HG02571 (cell line): ENCODE data around the gene S1PR3.

Experiments used
- ATAC-seq: cut with Tn5 transposase; IDR thresholded peaks from one replicate; pipeline ENCODE4 v1.9.1; 2021; ENCODE audit warnings: mild to moderate bottlenecking, moderate library complexity; ENCODE audit not compliant: unreplicated experiment

The S1PR3 gene

DNA sequence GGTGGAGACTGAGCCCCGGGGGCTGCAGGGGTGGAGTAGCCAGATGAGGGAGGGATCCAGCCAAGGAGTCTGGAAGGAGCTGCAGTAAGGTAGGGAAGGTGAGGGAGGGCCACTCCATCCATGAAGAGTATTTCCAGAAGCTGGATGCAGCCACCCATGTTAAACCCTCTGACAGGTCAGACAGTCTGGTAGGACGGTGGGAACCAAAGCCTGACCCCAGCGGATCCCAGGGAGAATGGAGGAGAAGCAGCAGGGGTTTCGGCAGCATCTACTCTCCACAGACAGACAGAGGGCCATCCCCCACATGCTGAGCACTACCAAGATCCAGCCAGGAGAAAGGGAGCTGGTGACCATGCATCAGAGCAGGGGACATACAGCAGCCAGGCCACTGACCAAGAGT lies 22.5 kb upstream of the S1PR3 start:
- ATAC-seq: no peak

DNA sequence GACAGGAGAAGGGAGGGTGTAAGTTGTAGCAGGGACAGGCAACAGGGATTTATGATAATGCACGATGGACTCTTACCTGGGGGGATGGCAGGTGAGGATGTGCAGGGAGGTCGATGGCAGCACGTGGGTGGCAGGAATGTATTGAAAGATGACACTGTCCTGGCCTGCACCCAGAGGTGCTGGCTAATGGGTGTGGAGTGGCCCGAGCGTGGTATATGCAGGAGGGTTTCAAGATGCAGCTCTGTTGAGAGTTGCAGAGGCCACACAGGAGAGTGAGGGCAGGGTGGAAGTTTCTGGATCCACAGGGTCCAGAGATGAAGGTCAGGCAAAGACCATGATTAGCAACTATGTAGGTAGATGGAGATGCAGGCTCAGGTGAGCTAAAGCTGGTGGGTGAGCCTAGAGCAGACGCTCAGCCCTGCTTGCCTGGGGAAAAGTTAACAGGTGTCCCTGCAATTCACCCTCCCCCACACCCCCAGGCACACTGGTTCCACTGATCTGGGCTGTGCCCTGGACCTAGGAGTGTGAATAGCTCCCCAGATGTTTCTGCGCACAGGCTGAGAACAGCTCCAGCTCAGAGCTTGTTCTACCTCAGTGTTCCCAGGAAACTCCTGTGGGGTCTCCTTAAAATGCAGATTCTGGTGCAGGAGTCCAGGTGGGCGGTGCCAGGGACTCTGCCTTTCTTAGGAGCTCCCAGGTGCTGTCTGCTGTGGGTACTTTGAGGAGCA lies 21.5 kb upstream of the S1PR3 start:
- no peak for ATAC-seq

DNA sequence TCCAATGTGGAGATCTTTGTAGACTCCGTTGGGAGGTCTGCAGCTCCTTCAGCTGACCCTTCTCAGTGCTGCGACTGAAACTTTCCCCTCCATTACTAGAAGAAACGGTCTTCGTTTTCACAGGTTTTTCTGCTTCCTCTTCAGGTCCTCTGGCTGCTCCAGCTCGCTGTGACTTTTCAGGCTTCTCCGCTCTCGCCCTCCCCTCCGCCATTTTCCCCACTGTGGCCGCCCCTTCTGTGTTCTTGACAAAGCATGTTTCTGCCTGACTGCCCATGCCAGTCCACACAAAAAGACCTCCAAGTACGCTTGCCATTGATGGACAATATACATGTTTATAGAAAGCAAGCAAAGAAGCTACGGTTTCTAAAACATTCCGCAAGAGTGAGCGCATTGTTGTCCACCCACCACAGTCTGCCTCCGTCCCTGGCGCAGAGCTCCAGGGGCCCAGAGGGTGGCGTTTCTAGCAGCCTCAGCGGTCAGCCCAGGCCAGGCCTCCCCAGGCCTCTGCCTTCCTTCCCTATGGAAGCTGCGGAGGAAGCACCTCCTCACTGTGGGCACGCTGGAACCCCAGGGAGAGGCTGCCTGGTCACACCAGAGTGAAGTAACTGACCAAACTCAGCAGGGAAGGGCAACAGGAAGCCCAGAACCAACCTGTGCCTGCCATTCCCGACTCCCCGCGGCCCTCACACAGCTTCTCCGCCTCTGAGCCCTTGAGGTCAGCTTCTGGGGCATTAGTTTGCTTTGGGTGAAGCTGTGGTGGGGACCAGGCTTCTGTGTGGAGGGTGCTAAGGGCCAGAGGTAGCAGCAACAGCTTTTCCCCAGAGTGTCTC lies 19.9 kb upstream of the S1PR3 start:
- no peak for ATAC-seq

DNA sequence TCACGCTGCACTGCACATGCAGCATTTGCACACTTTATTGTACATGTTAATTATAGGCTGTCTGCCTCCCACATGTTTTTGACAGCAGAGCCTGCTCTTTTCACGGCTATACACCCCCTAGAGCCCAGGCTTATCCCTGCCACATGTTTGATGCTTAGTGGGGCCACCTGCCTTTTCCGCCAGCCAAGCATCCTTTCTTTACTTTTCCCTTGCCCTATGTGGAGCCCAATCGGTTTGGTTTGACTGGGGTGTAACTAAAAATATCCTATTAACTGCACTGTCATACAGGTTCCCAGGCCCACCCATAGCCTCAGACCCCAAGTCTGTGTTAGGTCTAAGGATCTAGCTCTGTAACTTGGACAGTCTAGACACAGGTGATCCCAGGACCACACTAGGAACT lies 18.9 kb upstream of the S1PR3 start:
- ATAC-seq: no peak

DNA sequence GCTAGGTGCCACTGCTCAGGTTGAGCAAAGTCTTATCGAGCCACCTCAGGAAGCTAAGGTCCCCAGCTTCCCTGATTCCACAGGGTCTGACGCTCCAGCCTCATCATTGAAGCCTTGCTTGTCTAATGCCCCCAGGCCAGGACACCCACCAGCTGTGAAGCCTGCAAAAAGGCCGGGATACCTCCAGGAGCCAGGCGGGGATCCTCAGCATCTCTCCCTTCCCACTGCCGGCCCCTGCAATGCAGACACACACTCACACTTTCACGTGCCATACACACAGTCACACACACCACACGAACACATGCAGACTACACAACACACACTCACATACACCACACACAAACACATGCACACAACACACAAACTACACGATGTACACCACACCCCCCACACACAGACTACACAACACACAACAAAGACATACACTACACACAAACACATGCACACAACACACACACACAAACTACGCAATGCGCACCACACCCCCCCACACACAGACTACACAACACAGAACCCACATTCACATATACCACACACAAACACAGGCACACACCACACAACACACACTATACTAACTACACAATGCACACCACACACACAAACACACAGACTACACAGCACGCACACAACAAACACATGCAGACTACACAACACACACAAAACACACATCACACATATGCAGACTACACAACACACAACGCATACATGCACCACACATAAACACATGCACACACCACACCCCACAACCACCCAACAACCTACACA lies 17.8 kb upstream of the S1PR3 start:
- ATAC-seq: no peak

DNA sequence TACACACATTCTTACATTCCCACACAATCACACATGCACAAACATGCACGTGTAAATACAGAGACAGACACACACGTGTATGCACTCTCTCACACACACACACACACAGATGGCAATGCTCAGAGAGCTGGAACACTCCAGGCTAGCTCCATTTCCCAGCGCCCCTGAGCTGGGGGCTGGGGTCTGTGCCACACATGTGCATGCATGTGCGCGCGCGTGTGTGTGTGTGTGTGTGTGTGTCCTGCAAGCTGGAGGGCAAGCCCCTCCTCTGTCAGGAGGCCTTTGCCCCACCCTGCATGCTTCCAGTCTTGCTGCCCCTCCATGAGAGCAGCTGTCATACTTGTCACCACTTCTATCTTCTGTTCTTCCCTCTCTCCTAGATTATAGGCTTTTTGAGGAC lies 16.6 kb upstream of the S1PR3 start:
- no peak for ATAC-seq

DNA sequence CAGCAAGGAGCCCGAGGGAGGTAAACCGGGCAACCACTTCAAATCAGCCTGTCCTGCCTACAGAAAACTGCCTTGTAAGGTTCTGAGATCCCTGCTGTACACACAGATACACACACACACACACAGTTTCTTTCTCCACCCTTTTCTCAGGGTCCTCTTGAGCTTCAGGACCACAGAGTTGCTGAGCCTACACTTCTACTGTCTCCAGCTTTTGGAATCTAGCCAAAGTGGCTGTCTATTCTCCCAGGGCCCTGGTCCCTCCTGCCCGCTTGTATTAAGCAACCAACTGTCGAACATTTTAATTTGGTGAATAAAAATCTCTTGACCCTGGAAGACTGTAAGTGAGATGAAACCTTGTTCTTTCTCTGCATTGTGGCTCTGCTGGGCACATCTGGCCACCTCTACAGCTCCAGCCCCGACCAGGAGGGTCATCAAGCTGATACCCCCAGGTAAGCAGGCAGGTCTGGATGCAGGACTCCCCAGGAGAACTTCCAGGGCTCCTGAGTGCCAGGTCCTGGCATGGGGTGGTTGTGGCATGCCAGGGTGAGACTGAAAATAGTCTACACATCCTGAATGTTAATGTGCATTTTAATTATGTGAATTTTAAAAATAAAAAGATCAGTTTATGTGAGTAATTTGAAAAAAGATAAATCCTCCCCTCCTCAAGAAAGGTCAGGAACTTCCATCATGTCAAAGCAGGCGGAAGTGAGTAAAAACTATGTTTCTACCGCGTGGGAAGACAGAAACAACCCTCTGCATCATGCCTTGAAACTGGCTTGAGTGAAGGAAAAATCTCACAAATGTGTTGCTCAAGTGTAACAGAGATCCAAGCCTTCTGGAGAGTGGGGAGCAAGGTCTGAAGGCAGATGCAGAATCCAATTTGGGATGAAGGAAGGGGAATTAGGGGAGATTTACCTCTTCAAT lies 15.0 kb upstream of the S1PR3 start:
- no peak for ATAC-seq

DNA sequence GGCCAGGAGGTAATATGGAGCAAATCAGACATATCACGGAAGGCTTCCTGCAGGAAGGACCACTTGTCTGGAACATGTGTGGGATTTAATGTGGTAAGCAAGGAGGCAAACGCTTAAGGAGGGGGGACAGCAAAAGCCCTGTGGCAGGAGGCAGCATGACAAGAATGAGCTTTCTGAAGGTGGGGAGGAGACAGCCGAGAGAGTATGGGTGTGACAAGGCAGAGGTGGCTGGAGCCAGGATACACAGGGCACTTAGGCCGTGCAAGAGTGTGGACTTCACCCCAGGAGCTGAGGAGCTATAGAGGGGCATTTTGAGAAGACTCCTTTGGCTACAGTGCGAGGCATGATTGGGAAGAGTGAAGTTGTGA lies 14.4 kb upstream of the S1PR3 start:
- ATAC-seq: no peak

DNA sequence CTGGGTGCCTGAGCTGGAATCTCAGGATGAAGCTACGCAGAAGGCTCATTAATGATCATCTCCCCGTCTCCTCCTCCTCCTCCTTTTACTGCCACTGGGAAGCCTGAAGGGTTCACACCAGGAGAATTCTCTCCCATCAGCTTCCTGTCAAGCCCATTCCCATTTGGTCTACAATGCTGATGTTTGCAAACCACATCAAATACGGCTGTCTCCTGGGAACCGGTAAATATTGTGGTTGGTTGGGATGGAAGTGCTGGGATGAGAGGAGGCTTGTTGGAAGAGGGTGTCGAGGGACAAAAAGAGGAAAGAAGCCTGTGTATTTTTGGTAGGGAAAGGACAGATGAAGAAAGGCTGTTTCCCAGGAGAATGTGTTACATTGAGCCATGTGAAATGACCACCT lies 13.2 kb upstream of the S1PR3 start:
- no peak for ATAC-seq

DNA sequence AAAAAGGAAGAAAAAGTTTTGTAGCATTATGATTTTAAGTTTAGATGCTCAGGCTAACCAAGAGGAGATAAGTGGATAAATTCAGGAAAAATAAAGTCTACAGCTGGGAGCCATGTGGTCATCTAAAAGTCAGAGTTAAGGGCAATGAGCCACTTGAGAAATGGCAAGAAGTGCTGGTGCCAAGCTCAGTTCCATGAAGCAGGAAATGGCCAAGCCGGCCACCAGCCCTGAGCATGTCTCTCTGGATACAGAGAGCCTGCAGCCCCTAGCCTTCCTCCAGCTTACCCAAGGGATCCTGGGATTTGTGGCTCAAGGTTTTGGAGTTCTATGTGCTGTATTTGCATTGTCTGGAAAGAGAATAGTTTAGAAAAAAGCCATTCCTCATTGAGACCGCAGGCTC lies 12.2 kb upstream of the S1PR3 start:
- no peak for ATAC-seq

DNA sequence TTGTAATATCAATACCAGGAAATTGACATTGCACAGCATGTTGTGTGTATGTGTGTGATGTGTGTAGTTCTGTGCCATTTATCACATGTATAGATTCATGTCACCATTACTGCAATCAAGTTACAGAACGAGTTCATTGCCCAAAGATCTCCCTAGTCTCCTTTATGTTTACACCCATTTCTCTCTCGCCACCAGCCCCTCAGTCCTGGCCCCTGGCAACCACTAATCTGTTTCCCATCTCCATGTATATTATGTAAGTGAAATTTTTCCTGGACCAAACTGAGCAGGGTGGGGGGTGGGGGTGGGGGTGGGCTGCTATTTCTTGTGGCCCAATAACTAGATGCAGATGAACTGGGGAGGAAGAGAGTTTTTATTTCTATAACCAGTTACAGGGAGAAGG lies 11.5 kb upstream of the S1PR3 start:
- ATAC-seq: no peak

DNA sequence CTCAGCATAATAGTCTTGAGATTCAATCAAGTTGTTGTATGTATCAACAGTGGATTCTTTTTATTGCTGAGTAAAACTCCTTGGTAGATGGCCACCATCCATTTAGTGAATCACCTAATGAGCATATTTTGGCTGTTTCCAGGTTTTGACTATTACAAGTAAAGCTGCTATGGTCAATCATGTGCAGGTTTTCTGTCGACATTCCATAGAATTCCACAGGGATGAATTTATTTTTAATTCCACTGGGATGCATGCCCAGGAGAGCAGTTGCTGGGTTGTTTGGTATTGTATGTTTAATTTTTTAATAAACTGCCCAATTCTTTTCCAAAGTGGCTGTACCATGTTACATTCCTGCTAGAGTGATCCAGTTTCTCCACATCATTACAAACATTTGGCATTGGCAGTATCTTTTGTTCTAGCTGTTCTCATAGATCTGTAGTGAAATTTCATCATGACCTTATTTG lies 10.5 kb upstream of the S1PR3 start:
- ATAC-seq: no peak

DNA sequence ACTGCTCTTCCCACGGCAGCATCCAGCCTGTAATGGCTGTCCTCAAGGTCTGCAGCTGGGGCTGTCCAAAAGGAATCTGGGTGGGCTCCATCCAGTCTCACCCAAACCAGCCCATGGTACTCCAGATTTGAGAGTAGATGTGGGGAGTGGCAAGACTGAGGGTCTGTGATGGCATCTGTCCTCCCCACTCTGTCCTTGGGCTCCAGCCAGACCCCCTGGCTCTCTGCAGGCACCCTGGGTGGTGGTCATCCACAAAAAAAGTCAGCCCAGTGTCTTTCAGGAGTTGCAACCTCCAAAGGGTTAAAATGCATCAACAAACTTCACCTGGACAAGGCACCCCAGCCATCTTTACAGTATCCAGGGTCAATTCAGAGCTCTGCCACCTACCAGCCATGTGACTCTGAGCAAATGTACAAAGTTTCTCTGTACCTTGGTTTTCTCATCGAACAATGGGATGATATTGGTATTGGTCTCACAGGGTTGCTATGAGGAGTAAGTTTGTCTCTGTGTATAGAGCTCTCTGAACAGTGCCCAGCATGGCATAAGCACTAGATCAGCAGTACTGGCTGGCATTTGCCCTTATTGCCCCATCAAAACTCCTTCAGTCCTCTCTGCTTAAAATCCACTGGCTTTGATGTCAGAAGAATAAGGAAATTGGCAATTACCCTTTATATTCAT lies 7.3 kb upstream of the S1PR3 start:
- no peak for ATAC-seq

DNA sequence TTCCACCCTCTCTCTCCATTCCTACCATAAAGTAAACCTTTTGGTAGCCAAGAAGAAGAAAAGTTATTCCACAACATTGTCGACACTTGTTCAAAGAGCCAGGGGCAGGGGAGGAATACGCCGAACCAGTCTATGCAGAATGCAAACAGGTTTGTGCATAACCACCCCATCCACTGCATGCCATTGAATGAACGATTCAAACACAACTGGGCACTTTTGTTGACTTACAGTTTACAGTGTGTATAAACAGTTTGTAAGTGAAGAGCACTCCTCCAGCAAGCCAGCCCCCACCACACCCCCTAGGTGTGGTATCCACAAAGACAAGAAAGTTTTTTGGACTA lies 6.8 kb upstream of the S1PR3 start:
- no peak for ATAC-seq

DNA sequence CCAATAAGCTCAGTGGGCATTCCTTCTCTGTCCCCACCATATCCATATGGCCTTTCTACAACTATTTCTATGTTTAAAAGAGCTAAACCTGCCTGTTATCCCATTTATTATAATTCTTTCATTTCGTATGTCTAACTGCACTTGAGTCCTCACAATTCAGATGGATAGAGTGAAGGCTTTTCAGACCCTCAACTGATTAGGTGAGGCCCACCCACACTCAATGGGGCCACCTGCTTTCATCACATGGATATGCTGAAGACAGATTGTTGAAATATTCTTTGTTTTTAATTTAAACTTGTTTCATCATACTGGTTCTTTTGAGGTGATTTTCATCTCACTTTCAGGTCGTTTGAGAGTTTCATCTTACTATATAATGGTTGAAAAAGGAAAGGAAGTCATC lies 5.7 kb upstream of the S1PR3 start:
- ATAC-seq: no peak

DNA sequence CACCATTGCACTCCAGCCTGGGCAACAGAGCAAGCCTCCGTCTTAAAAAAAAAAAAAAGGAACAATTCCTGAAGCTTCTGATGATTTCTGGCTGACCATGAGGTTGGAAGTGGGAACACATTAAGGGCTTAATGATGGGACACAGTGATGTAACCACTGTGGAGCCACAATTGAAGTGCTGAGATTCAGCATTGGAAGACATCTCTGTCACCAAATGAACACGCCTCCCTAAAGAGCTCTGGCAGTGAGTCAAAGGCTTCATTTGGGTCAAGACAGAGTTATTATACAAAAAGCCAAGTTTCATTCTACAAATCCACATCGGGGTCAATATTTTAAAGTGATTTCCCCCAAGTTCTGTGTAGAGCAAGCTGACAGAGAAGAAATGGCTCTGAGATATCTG lies 4.5 kb upstream of the S1PR3 start:
- no peak for ATAC-seq

DNA sequence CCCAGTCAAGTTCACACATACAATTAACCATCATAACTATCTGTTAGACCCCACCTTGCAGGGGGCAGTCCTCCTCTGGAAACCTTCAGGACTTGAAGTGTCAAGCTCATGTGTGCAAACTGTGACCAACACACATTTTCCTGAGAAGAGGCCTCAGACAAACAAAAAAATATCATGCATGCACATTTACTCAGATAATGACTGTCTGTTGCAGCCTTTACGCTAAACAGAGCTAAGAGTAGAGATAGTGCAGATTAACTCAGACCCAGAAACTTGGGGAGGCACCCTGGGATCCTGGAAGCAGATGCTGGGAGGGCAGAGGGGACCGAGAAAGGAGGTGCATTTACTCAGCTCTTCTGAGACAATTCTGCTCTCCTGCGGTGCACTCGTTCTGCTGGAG lies 3.6 kb upstream of the S1PR3 start:
- ATAC-seq: no peak

DNA sequence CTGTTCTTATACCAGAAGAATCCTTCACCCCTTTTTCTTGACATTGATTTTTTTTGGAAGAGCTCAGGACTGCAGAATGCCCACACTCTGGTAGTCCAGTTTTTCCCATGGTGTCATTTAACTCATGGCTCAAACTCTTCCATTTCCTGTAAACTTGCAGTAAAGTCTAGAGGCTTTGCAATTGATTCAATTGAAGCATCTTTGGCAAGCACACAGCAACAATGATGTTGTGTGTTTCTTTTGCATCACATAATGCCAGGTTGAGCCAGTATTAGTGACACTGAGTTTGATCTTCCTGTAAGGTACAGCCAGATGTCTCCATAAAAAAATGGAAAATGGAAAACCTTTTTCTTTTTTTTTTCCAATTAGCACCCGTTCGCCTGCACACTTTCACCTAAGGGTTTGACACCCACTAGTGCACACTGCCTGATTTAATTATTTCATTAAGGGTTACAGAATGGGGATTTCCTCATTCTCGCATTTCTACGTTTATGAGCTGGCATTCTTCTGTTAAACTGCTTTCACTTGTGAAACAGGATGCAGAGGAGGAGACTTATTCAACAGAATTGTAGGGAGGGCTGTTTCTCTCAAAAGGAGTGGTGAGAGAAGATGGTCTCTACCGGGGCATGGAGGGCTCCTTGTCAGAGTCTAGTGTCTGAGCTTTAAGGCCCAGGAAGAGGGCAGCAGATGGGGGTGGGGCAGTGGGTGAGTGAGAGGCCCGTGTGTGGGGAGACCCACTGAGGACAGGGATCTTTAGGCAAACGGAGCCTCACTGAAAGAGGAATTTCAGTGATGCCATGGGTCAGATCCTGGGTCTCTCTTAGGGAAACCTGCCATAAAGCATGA lies 2.2 kb upstream of the S1PR3 start:
- ATAC-seq: no peak

DNA sequence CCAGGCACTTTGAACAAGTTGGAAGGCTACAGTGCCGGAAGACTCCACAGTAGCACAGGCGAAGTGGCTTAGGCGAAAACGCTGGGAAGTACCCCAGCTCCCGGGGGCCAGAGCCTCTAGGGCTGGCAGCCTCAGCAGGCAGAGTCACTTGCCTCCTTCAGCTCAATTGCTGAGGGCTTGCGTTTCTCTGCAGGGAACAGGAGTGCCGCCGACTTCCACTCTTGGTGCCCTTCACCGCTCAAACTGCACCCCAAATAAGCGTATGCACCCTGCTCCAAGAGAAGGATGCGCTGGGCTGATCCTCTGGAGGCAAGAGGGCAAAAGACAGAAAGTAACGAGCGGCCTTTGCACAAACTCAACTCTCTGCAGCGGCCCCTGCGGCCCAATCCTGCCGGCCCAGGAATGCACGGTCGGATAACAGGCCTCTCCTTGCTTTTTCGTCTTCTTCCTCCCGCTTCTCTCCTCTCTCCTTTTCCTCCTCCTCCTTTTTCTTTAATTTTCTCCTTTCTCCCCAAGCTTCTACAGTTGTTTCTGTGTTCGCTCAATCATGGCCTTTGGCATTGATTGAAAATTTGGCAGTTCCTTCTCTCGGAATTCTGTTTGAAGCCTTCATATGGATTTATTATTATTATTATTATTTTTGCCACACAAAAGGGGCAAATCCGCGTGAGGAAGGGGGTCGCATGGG lies 1.1 kb upstream of the S1PR3 start:
- no peak for ATAC-seq
